HepG2 (cell line): Measurements from ENCODE around the gene MAP4K3. TPM values are rescaled to one million over a fixed set of nuclear protein-coding genes. Genes with fewer than 3 reads are reported as not detected.
A peak's percentile ranks its signal among the peaks of the same experiment; 100 is the strongest.

Experiments
- ADNP ChIP-seq: sonication (generic); formaldehyde crosslinking; IDR thresholded peaks from 2 replicates; pipeline ENCODE4 v1.4.0; 2020; ENCODE audit warnings: missing genetic modification reagents
- ARID2 ChIP-seq: sonication (generic); formaldehyde crosslinking; IDR thresholded peaks from 2 replicates; pipeline ENCODE4 v1.8.1; 2022; ENCODE audit warnings: mild to moderate bottlenecking, missing genetic modification reagents, borderline replicate concordance
- CENPT ChIP-seq: sonication (generic); formaldehyde crosslinking; IDR thresholded peaks from 2 replicates; pipeline ENCODE4 v1.8.0; 2022; ENCODE audit warnings: low read depth, mild to moderate bottlenecking, moderate library complexity, missing genetic modification reagents
- ERF ChIP-seq: IDR thresholded peaks from 2 replicates; pipeline ENCODE4 v1.6.1; 2018; ENCODE audit warnings: missing biosample characterization, missing genetic modification reagents
- ETV5 ChIP-seq: IDR thresholded peaks from 2 replicates; pipeline ENCODE4 v1.6.1; 2018; ENCODE audit warnings: missing biosample characterization, missing genetic modification reagents, inconsistent platforms, borderline replicate concordance
- GTF3A ChIP-seq: sonication (generic); formaldehyde crosslinking; conservative IDR thresholded peaks from 2 replicates; pipeline ENCODE4 v1.4.0; 2020; ENCODE audit warnings: mild to moderate bottlenecking, missing genetic modification reagents
- GZF1 ChIP-seq: sonication (generic); formaldehyde crosslinking; IDR thresholded peaks from 2 replicates; pipeline ENCODE4 v1.5.1; 2020; ENCODE audit warnings: mild to moderate bottlenecking, missing genetic modification reagents
- HOXA7 ChIP-seq: sonication (generic); formaldehyde crosslinking; IDR thresholded peaks from 2 replicates; pipeline ENCODE4 v1.8.1; 2022; ENCODE audit warnings: mild to moderate bottlenecking, missing genetic modification reagents, moderate library complexity
- KDM2A ChIP-seq: sonication (generic); formaldehyde crosslinking; IDR thresholded peaks from 2 replicates; pipeline ENCODE4 v1.4.0; 2020; ENCODE audit warnings: low read depth, missing genetic modification reagents, borderline replicate concordance
- LCORL ChIP-seq, 2 experiments: fragments of 450-650 bp in 1 of 2; sonication (generic) in 1 of 2; formaldehyde crosslinking in 1 of 2; IDR thresholded peaks; 2 replicates each; pipeline versions ENCODE4 v1.5.0 to v1.6.1; 2017 to 2020; ENCODE audit warnings: antibody characterized with exemption in 1 of 2, missing genetic modification reagents in 1 of 2
- NFYC ChIP-seq: IDR thresholded peaks from 2 replicates; pipeline ENCODE4 v1.6.1; 2016; ENCODE audit warnings: missing genetic modification reagents, missing compliant biosample characterization
- NR2F1 ChIP-seq, 2 experiments: fragments of 450-650 bp in 1 of 2; formaldehyde crosslinking in 1 of 2; IDR thresholded peaks; 2 replicates each; pipeline versions ENCODE4 v1.5.0 to v1.6.1; 2016 to 2020; ENCODE audit warnings: mild to moderate bottlenecking in 1 of 2, missing compliant biosample characterization in 1 of 2, missing genetic modification reagents in 1 of 2, moderate library complexity in 1 of 2
- PHB2 ChIP-seq: fragments of 450-650 bp; IDR thresholded peaks from 2 replicates; pipeline ENCODE4 v1.6.1; 2018; ENCODE audit not compliant: partially characterized antibody
- RBM39 ChIP-seq: fragments of 200-400 bp; formaldehyde crosslinking; IDR thresholded peaks from one replicate; pipeline ENCODE4 v1.6.1; 2018; ENCODE audit warnings: antibody characterized with exemption, mild to moderate bottlenecking, low read depth, low read length; ENCODE audit not compliant: poor library complexity, severe bottlenecking
- REL ChIP-seq: sonication (generic); formaldehyde crosslinking; conservative IDR thresholded peaks from 2 replicates; pipeline ENCODE4 v1.8.0; 2022; ENCODE audit warnings: mild to moderate bottlenecking, missing genetic modification reagents, moderate library complexity
- SIN3A ChIP-seq: IDR thresholded peaks from 2 replicates; pipeline ENCODE4 v1.6.1; 2011; ENCODE audit warnings: low read depth, mild to moderate bottlenecking, control low read depth, low read length, borderline replicate concordance
- SP1 ChIP-seq, 2 experiments: fragments of 450-650 bp in 1 of 2; sonication (generic) in 1 of 2; formaldehyde crosslinking in 1 of 2; IDR thresholded peaks; 2 replicates each; pipeline versions ENCODE4 v1.4.0 to v1.6.1; 2016 to 2020; ENCODE audit warnings: missing genetic modification reagents in 1 of 2
- SRSF9 ChIP-seq: fragments of 200-400 bp; formaldehyde crosslinking; IDR thresholded peaks from 2 replicates; pipeline ENCODE4 v1.6.1; 2018; ENCODE audit warnings: borderline replicate concordance, mild to moderate bottlenecking, low read depth, low read length; ENCODE audit not compliant: insufficient read depth, poor library complexity, severe bottlenecking
- SYNCRIP ChIP-seq: fragments of 200-400 bp; formaldehyde crosslinking; IDR thresholded peaks from 2 replicates; pipeline ENCODE4 v1.6.1; 2018; ENCODE audit warnings: mild to moderate bottlenecking, low read depth, low read length; ENCODE audit not compliant: insufficient read depth
- TEAD3 ChIP-seq: optimal IDR thresholded peaks from 2 replicates; pipeline ENCODE3; 2016; ENCODE audit warnings: borderline replicate concordance
- ZEB1 ChIP-seq: IDR thresholded peaks from 2 replicates; pipeline ENCODE4 v1.6.1; 2012; ENCODE audit warnings: mild to moderate bottlenecking, low read depth, inconsistent platforms; ENCODE audit not compliant: insufficient replicate concordance
- ZMYM2 ChIP-seq: sonication (generic); formaldehyde crosslinking; IDR thresholded peaks from 2 replicates; pipeline ENCODE4 v1.8.0; 2022; ENCODE audit warnings: mild to moderate bottlenecking, missing genetic modification reagents
- ZNF33A ChIP-seq: sonication (generic); formaldehyde crosslinking; IDR thresholded peaks from 2 replicates; pipeline ENCODE4 v1.5.1; 2020; ENCODE audit warnings: missing genetic modification reagents, mild to moderate bottlenecking, moderate library complexity, borderline replicate concordance
- ZNF570 ChIP-seq: sonication (generic); formaldehyde crosslinking; IDR thresholded peaks from 2 replicates; pipeline ENCODE4 v1.4.0; 2020; ENCODE audit warnings: mild to moderate bottlenecking, missing genetic modification reagents, borderline replicate concordance
- ZNF674 ChIP-seq: sonication (generic); formaldehyde crosslinking; IDR thresholded peaks from 2 replicates; pipeline ENCODE4 v1.5.0; 2020; ENCODE audit warnings: low read depth, mild to moderate bottlenecking, missing genetic modification reagents
- ZNF780A ChIP-seq: sonication (generic); formaldehyde crosslinking; IDR thresholded peaks from 2 replicates; pipeline ENCODE4 v1.8.0; 2022; ENCODE audit warnings: mild to moderate bottlenecking, missing genetic modification reagents, moderate library complexity
- polyA plus RNA-seq, 8 experiments: library from polyadenylated mRNA; depleted of rRNA in 3 of 8; stranded (reverse) in 7 of 8; unstranded in 1 of 8; fragments of >200 nt; fragmentation: Illumina TruSeq in 4 of 8; extraction: Trizol in 4 of 8; gene quantifications; 2 replicates each; pipeline versions ENCODE4 v1.2.1 to v1.2.3, GENCODE V29; 2011 to 2016; ENCODE audit warnings: low read depth in 4 of 8, missing spikeins in 1 of 8, mixed read lengths in 1 of 8; ENCODE audit not compliant: insufficient read depth in 1 of 8
- total RNA-seq, 5 experiments: library from RNA; depleted of rRNA; stranded (reverse); fragments of >200 nt; fragmentation: Illumina TruSeq; extraction: Trizol; gene quantifications; 2 replicates each; pipeline ENCODE4 v1.2.3, GENCODE V29; 2016; ENCODE audit warnings: low read depth in 1 of 5

MAP4K3 gene
- total and polyA plus RNA-seq, 2 of the 13 experiments (the other 11 are each of a cell fraction or from before 2014, with no cell fraction given), result 45.9 to 53.2 TPM

GRCh38 chr2:39216346-39217191, 220.5 kb downstream of the MAP4K3 start (continued):
- TF ChIP-seq SP1 (IDR thresholded peaks at IDR 0.05) (no peak), SP1 (CRISPR knock-in tag; IDR thresholded peaks at IDR 0.05) (no peak), PHB2 (no peak), ZNF570 (no peak), SIN3A (no peak), ZEB1 (no peak), NFYC (CRISPR knock-in tag) (no peak), KDM2A (CRISPR knock-in tag) (no peak), ZNF33A (CRISPR knock-in tag) (no peak), TEAD3 (CRISPR knock-in tag) (no peak), RBM39 (no peak), REL (no peak), ADNP (CRISPR knock-in tag) (no peak), GZF1 (CRISPR knock-in tag) (no peak), SRSF9 (no peak), NR2F1 (CRISPR knock-in tag; IDR thresholded peaks at IDR 0.05) (no peak), ERF (no peak), ZNF780A (CRISPR knock-in tag) (no peak), ETV5 (CRISPR knock-in tag) (no peak; the same call in 1 of the 2 replicates), SYNCRIP (no peak), GTF3A (CRISPR knock-in tag) (no peak), LCORL (IDR thresholded peaks at IDR 0.05) (no peak), LCORL (CRISPR knock-in tag; IDR thresholded peaks at IDR 0.05) (no peak), HOXA7 (no peak), CENPT (CRISPR knock-in tag) (no peak), ZMYM2 (CRISPR knock-in tag) (no peak), ARID2 (CRISPR knock-in tag) (peak; percentile 65; the same call in 1 of the 2 replicates), ZNF674 (CRISPR knock-in tag) (no peak)
